Amniotic epithelial cell (primary cell): Measurements from ENCODE around the gene JAK1.

ENCODE experiments used
- DNase-seq: peaks from one replicate; pipeline ENCODE4 v3.0.0-alpha.2; 2010; ENCODE audit warnings: low read depth

JAK1 gene

DNA sequence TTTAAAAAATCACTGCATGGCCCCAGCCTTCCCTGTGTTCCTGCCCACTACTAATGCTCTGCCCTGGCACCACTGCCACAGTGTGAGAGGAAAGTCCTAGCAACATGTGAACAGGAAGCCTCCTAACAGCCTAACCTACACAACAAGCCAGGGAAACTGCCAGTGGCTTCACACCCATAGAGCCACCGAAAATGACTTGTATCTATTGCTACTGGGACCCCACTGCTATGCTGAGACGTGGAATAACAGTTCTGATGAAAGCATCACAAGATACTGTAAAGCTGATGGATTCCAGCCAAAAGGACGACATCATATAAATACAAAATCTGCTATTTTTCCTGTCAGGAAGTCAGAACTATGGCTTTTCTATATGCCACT lies 74.9 kb downstream of the JAK1 start:
- DNase-seq: no peak

DNA sequence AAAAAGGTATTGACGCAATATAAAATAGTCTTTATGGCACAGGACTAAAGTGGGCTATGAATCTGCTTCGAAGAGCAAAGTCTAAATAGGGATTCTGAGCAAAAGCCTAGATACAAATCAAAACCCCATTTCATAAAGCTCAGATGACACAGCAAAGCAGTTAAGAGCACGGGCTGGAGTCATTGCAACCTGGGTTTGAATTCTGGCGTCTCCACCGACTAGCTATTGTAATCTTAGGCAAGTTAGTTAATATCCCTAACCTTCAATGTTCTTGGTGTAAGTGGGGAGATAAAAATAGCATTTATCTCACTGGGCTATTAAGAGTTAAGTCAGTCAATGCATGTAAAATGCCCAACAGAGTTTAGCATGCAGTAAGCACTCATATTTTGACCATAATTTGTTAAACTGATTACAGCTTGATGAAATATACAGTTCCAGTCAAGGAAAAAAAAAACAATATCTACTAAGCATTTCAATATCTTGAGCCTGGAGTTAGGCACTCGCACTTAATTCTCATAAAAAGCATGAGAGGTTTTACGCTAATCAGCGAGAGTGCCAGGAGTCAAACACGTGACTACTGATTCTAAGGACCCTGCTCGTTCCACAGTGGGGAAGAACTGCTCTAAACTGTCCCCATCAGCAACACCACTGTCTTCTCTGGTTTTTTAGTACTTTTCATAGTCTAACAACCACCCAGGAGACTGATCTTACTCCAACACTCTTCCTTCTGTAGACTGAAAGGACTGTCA lies 75.5 kb downstream of the JAK1 start:
- no peak for DNase-seq

DNA sequence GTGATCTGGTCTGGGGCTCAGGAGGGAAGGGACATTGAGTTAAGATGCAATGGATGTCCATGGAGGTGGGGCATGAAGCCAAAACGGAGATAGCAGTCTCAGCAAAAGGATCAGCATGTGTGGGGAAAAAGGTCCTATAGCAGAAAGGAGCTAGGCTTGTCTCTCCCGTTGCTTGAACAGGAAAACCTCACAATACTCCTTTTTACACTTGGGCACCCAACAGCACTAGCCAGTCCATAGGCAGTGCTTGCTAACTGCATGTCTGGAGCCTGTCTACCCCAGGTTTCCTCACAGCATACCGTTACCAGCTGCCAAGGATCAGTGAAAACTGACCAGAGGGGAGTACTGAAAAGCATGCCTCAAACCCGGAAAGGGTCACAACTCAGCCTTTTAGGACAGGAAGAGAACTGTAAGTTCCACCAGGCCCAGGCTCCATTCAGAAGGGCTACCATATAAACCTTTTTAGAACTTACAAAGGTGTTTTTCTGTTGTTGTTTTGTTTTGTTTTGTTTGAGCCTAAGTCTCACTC lies 78.6 kb downstream of the JAK1 start:
- DNase-seq: no peak

DNA sequence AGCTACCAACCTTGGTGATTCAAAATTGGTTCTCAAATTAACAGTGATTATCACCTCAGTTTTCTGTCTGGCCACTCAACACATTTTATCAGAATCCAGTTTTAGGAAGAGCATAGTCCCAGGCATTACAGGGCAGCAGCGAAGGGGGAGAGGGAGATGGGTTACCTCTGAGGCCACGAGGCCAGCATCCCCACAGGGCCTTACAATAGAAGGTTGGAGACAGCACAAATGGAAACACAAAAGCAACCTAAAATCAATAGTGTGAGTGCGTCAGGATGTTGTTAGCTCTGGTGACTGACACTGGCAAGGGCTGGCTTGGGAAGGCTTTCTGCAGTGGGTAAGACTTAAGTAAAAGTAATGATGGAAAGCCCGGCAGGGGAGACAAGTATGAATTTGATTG lies 79.5 kb downstream of the JAK1 start:
- DNase-seq: no peak

DNA sequence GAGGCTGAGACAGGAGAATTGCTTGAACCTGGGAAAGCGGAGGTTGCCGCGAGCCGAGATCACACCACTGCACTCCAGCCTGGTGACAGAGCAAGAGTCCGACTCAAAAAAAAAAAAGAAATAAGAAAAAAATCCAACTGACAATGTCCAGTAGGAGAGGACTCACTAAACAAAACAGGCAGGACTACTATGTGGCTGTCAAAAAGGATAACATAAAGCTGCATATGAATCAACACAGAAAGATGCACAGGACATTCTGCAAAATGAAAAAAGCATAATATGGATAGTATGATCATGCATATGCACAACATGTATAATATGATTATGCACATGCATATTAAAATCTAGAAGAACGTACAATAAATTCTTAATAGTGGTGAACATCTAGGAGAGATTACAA lies 80.7 kb downstream of the JAK1 start:
- DNase-seq: no peak

DNA sequence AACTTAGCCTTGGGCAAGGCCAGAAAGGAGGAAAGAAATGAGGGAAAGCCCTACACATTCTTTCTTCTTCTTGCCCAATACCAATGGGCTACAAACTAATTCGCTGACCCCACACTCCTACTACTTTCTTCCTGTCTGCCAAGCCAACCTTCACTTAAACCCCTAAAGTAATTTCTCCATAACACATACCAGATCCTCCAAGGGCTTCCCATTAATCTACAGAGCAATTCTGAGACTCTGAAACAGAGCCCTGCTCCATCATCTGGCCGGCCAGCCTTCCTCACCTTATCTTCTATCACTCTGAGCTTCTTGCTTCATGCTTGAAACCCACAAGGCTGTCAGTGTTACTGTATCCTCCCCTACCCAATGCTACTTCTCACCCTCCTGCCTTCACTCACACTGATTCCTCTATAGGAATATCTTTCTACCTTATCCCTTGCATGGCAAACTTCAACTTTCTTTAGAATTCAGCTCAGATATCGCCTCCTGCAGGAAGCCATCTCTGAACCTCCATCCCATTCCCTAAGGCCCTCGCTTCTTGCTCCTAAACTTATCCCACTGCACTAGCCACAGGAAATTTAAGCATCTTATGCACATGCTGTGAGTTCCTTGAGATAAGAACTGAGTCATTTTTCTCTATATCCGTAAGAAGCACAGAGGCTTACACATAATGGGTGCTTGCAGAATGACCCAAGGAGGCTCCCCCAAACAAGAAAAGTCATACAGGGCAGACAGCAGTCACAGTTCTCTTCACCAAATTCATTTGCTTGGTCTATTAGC lies 81.9 kb downstream of the JAK1 start:
- peak; percentile 96 for DNase-seq

DNA sequence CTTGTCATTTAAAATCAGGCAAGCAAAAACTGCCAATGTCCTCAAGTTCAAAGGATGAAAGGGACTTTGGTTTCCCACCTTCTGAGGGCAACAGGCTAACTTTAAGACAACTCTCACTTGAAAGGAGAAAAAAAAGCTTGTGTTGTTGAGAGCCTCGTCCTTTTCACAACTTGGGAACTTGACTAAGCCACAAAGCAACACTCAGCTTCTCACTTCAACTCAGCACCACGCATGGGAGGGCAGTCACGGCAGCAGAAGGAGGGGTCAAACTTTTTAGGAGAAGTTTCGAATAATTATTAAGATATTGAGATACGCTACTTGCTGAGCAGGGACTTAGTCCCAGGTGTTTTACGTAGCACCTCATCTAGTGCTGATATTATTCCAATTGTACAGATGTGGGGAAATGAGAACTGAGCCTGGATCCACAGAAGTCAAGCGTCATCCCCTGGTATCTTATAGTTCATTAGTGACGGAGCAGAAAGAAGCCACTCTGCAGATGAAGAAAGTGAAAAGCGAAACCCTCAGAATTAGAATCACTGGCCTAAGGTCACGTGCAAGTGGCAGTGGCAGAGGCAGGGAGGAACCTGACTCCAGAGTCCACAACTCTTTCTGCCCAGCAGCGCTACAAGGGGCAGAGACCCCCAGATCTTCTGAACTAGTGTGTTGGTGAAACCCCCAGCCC lies 83.6 kb downstream of the JAK1 start:
- no peak for DNase-seq

DNA sequence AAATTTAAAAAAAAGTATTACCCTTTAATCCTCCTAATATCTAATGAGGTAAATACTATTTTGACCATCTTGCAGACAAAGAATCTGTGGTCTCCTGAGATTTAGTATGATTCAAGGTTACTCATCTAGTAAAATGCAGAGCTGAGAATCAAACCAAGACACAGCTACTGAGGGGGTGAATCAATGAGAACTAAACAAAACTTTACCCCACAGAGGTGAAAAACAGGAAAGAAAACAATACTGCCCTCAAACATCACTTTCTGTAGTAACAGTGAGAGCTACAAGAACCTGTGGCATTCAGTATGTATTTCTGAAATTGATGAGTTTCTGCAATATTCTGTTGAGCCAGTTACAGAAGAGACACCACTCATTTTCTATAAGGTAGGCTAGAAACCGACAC lies 85.1 kb downstream of the JAK1 start:
- peak; percentile 50 for DNase-seq

DNA sequence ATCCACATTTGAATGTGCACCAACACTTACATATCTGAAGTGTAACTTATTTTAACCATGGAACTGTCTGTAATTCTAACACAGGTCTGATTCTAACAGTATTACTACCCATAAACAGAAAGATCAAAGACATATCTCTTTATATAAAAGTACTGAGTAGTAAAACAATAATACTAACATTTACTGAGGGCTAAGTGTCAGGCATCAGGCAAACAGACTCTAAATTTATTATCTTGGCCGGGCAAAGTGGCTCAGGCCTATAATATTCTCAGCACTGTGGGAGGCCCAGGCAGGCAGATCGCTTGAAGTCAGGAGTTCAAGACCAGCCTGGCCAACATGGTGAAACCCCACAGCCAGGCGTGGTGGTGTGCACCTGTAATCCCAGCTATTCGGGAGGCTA lies 85.9 kb downstream of the JAK1 start:
- no peak for DNase-seq

DNA sequence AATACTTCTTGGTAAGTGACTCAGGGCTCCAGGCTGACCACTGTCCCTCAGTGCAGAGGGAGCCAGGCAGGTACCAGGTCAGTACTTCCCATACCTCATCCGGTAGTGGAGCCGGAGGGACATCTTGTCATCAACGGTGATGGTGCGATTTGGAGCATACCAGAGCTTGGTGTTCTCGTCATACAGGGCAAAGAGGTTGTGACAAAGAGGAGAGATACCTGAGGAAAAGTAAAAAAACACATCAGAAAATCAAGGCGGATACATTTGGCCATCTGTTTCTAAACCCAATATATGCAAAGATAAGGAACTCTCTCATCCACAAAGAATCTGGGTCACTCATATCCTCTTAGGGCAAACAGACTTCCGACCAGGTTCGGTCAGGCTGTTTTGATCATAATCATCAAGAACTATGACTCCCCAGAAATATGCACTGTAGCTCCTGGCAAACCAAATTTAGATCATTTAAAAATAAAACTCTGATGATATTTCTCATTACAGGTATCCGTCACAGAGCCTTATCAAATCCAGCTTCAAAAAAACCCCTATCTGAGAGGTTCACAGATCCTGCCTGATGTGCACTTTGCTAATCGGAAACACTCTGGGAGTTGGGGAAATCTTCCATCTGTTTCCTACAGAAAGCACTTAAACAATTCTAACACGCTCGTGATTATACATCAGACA lies 87.3 kb downstream of the JAK1 start:
- DNase-seq: peak; percentile 74

DNA sequence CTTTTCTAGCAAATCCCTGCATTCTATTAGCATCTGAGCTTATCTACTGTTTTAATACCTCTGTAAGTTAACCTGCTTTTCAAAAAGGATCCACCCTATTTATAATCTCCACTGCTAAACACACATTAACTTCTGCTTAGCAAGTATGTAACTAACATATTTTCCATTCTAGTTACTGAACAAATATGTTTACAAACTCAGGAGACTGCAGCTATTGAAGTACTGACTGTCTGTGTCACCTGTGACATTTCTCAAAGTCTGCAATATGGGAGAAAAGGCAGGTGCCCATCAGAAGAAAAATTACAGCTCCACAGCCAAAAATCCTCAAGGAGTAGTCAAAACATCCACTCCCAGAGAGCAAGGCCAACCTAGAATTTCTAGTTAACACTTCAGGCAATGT lies 88.3 kb downstream of the JAK1 start:
- DNase-seq: no peak

DNA sequence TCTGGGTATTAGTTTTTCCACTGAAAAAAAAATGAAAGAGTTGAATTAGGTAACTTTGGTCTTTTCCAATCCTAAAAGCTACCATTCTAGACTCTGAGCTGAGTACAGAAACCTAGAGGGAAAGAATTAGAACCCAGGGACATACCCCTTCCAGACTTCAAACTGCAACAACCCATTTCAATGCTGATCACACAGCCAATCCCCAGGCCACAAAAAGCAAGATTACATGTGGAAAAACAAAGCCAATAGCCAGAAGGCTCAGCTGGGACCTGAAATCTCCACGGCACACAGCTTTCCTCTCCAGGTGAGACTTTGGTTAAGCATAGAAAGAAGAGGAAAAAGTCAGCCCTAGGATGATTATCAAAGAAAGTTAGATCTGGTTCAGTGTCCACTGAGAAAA lies 88.8 kb downstream of the JAK1 start:
- DNase-seq: no peak

DNA sequence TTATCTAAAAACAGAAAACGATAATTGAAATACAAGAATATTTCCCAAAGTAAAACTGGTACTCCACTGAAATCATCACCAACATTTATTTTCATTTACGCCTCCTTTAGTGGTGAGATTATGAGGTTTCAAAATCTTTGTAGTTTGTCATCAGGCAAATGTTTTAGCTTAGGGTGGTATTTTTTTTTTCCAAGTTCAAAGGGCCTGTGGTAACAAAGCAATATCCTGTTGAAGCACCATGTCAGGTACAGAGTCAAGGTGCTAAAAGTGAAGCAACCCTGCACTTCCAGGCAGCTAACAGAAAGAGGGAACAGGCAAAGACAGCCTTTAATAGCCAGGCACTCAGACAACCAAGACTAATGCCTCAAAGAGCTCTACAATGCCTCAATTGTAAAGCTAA lies 89.2 kb downstream of the JAK1 start:
- DNase-seq: no peak

DNA sequence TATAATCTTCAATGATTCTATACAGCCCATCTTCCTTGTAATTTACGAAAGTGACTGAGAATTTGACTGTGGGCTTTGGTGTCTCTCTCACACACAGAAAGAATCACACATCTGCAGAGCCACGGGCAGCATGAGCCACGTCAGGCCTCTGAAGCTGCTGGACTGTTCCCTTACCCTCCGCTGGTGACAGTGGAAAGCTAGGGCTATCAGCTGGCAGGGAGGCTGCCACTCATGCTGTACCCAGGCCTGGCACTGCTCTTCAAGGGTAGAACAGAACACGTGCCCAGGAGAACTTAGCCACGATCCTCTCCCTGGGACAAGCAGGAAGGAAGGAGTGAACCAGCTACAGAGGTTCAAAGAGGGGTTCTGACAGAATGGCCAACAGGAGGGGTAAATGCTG lies 90.7 kb downstream of the JAK1 start:
- DNase-seq: no peak

DNA sequence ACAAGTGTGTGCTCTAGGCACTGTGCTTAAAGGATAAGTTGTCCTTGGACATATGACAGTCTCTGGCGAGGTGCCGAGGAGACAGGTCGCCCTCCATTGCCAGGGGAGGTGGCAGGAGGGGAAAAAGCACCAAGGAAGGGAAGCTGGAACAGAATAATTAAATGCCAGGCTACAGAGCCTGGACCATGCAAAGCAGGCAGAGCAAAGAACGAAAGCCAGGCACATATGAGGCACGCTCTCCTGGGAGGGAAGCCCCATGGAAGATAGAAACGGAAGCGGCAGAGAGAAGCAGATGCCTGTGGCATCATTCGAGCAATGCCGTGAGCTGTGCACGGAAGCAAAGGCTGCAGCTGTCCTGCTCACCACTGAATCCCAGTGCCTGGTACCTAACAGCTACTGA lies 91.2 kb downstream of the JAK1 start:
- peak; percentile 35 for DNase-seq

DNA sequence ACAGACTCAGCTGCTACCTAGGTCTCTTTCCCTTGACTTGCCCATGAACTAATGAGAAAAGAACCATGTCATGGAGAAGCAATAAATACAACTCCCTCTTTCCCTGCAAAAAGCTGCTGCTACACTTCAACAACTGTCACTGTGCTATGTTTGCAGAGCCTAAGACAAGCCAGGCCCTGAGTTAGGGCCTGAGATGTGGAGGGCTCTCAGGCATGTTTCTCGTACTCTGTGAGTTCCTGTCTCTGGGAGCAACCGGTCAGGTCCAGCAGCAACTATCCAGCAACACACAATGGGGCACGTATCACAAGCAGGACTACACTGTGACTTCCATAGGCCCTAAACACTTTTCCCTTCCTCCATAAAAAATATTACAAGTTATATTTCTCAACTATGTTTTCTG lies 91.7 kb downstream of the JAK1 start:
- DNase-seq: no peak

DNA sequence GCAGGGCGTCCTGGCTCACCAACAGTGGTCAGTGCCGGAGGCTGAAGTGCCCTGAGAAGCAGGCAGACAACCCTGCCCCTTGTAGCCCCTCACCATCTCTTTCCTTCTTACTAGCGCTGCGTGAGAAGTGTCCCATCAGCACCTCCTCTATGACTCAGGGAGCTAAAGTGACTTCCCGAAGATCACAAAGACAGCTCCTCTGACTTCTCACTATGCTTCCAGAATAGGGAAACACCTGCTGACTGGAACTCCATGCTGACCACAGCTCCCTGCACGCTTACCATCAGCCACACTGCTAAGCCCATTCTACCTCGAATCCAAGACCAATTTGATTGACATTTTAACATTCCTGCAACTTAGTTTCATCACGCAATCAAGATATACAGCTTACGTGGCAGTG lies 92.8 kb downstream of the JAK1 start:
- DNase-seq: no peak

DNA sequence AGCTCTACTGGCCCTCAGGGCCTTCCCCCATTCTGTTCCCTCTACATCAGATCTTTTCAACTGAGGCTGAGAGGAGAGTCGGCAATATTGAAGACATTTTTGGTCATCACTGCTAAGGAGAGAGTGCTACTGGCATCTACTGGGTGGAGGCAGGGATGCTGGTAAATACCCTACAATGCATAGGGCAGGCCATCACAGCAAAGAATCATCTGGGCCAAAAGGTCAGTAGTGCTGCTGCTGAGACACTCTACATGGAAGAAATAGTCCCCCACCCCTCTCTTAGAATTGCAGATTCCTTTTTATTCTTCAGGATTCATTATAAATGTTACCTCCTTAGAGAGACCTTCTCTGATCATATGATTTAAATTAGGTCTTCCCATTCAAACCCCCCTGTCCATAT lies 94.3 kb downstream of the JAK1 start:
- no peak for DNase-seq

DNA sequence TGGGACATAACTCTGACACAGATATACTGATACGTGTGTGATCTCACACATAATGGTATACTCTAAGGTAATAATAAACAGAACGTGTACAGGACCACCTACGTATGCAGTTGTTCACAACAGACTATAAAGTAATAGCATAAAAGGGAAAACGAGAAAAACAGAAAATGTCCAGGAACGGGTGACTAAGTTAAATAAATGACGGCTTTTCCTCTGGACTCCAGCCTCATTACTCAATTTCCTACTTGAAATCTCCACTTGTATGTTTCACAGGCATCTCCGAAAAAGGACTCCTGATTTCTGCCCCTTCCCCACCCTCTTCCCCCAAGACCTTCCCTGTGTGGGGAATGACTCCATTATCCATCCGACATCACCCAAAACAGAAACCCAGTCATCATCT lies 95.1 kb downstream of the JAK1 start:
- DNase-seq: no peak

DNA sequence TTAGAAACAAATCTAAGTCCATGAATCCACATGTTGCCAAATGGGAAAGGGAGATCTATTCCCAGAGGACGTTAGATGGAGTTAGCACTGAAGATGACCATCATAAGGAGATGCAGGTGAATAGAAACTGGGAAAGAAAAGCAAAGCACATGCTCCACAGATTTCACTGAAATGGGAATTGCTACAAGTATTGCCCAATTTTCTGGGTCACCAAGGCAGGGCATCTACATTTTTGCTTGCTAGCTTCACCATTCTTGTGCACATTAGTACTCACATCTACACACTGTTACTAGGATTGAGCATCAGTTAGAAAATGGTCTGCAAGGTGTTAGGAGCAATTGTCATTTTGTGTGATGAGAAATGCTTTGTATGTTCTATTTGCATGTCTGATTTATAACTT lies 99.1 kb downstream of the JAK1 start:
- no peak for DNase-seq

DNA sequence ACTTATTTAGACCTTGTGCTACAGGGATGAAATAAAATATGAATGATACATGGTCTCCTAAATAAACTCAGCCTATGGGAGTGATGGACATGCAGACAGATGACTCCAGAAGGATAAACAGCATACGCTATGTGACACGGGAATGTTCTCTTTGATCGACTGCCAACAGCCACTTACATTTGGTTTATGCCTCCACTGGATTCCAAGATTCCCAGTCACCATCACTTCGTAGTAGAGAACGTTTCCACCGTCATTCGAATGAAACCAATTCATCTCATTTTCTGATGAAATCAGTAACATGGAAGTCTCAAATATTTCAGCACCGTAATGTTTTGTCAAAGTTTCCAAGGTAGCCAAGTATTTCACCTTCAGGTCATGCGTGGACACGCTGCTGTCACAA lies 99.7 kb downstream of the JAK1 start:
- DNase-seq: no peak

DNA sequence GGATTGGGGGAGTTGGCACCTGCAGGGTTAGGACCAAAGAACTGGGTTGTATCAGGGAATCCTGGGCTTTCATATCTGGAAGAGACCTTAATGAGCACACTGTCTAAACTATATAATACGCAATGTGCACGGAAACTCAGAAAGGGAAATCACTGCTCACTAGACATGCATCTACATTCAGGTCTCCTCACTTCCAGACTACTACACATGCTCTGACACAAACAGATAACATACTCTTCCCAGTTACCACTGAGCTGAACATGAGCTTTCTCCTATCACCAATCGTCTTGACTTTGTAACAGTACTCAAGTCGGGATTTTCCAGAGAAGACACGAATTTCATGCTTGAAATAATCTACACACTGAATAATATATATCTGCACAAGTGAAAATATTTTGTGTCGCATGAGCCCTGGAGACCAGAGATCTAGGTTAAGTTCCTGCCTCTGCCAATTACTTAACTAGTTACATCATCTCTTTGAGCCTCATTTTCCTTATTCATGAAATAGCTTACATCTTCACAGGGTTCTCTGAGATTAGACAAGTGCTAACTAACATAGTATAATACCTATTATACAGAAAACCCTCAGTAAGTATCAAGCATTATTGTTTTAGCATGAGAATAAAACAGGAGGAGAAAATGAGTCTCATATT lies 101.1 kb downstream of the JAK1 start:
- no peak for DNase-seq
